COLO668 (cell line): ENCODE results near the gene NIPBL.
"Not testable (repeated sequence)": the region's sequence is repeated elsewhere in the genome, so short reads cannot be mapped to it uniquely, and the experiment has no call there.

Experiments
- DNase-seq: peaks from one replicate; lab custom pipeline; 2025; ENCODE audit not compliant: unreplicated experiment; lab: John Stamatoyannopoulos, UW

The NIPBL gene

DNA sequence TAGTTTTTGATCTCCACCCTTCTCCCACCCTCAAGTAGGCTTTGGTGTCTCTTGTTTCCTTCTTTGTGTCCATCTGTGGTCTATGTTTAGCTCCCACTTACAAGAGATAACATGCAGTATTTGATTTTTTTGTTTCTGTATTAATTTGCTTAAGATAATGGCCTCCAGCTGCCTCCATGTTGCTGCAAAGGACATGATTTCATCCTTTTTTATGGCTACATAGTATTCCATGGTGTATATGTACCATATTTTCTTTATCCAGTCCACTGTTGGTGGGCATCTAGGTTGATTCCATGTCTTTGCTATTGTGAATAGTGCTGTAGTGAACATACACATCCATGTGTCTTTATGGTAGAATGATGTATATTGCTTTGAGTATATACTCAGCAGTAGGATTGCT lies 24.5 kb downstream of the NIPBL start:
- DNase-seq: not testable (repeated sequence)

DNA sequence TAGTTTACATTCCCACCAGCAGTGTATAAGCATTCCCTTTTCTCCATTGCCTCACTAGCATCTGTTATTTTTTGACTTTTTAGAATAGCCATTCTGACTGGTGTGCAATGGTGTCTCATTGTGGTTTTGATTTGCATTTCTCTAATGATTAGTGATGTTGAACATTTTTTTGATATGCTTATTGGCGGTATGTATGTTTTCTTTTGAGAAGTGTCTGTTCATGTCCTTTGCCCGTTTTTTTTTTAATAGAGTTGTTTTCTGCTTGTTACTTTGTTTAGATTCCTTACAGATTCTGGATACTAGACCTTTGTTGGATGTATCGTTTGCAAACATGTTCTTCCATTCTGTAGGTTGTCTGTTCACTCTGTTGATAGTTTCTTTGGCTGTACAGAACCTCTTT lies 25.3 kb downstream of the NIPBL start:
- no peak for DNase-seq

DNA sequence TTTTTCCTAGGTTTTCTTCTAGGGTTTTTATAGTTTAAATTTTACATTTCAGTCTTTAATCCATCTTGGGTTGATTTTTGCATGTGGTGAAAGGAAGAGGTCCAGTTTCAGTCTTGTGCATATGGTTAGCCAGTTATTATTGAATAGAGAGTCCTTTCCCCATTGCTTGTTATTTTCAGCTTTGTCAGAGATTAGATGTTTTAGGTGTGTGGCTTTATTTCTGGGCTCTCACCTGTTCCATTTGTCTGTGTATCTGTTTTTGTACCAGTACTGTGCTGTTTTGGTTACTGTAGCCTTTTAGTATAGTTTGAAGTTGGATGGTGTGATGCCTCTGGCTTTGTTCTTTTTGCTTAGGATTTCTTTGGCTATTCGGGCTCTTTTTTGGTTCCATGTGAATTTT lies 25.8 kb downstream of the NIPBL start:
- DNase-seq: no peak

DNA sequence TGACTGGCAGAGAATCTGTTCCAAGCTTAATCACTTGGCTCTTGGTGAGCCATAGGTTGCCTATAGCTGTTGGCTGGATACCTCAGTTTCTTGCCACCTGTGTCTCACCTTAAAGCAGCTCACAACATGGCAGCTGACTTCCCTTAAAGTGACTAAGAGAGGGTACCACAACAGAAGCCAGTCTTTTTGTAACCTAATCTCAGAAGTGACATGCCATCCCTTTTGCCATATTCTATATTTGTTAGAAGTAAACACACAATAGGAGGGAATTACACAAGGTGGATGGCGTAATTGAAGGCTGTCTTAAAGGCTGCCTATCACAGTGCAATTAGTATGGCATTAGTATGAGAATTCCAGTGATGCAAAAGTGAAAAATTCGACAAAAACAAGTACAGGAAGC lies 28.1 kb downstream of the NIPBL start:
- DNase-seq: no peak

DNA sequence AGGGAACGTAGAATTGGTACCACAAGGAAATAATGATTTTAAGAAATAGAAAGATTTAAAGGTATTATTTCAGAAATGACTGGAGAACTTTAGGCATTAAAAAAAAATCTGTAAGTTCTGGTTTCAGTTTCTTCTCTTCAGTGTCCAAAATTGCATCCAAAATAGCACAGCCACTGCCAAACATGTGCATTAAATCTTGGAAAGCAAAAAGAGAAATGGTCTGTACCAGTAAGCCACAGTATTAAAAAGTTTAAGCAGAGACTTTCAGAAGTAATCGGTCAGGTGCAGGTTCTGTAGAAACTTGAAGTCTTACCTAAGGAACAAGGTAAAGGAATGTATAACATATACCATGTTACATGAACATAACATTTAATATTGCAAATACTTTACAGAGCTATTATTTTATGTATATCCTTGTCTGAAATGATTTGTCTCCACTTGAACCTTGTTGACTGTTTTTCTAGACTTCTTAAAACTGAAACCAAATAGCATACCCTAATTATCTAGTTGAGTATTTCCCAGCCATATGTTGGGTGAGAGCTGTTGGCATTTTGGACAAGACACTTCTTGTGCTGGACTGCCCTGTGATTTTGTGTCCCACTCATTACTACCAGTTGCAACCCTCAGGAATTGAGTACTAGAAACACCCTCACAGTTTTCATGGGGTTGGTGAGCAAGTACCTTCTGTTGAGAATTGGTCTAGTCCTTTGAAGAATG lies 32.1 kb downstream of the NIPBL start:
- no peak for DNase-seq

DNA sequence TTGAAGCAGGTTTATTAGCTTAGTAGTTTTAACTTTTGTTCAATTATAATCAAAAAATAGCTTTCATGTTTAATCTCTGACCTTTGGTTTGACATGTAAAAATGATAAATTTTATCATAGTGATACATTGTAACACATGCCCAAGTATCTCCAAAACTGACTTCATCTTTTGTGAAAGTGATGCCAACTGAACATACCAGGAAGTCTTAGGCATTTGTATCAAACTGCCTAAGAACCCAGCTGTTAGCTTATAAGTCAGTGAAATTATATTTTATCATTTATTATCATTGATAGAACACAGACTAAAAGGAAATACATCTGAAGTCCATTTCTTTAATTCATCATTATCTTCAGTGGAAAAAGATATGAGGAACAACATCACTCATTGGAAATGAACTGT lies 39.1 kb downstream of the NIPBL start:
- DNase-seq: no peak

DNA sequence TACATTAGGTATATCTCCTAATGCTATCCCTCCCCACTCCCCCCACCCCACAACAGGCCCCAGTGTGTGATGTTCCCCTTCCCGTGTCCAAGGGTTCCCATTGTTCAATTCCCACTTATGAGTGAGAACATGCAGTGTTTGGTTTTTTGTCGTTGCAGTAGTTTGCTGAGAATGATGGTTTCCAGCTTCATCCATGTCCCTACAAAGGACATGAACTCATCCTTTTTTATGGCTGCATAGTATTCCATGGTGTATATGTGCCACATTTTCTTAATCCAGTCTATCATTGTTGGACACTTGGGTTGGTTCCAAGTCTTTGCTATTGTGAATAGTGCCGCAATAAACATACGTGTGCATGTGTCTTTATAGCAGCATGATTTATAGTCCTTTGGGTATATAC lies 40.0 kb downstream of the NIPBL start:
- not testable (repeated sequence) for DNase-seq

DNA sequence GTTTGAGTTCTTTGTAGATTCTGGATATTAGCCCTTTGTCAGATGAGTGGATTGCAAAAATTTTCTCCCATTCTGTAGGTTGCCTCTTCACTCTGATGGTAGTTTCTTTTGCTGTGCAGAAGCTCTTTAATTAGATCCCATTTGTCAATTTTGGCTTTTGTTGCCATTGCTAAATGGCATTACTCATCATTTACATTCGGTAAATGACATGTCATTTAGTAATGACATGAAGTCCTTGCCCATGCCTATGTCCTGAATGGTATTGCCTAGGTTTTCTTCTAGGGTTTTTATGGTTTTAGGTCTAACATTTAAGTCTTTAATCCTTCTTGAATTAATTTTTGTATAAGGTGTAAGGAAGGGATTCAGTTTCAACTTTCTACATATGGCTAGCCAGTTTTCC lies 40.8 kb downstream of the NIPBL start:
- DNase-seq: not testable (repeated sequence)

DNA sequence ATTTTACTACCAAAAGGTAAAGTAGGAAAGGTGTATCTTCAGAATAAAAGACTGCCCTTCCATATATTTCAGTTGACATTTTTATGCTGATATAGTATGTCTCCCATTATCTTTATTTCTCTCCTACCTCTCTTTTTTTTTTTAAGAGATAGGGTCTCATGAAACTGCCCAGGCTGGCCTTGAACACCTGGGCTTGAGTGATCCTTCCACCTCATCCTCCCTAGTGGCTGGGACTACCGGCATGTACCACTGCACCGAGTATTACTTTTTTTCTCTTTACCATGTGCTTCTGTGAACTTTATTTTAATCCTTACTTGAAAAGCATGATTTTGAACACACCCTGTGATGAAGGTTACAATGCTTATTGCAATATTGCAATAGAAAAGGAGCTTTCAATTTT lies 42.7 kb downstream of the NIPBL start:
- no peak for DNase-seq

DNA sequence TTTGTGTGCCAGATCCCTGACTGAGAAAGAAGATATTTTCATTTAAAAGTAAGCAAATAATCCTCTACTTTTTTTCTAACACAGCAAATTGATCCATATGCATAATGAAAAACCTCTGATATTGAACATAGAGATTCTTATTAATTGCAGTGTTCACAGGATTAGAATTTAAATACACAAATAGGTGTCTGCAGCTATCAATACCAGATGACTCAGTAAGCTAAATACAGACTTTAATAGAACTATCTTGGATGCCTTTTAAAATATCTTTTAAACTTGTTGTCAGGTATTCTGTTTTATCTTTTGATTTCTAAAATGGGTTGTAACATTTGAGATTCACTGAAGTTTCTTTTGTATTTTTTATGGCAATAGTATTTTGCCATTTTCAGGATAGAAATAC lies 43.1 kb downstream of the NIPBL start:
- DNase-seq: no peak

DNA sequence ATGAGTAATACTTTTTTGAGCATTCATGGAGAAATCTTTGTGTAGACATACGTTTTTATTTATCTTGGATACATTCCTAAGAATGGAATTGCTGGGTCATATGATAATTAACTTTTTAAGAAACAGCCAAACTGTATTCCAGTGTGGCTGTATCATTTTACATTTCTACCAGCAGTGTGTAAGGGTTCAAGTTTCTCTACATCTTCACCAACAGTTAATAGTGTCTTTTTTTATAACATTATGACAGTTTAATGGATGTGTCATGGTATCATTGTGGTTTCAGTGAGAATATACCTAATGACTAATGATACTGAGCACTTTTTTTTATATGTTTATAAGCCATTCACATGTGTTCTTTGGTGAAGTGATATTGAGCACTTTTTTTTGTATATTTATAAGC lies 52.4 kb downstream of the NIPBL start:
- no peak for DNase-seq

DNA sequence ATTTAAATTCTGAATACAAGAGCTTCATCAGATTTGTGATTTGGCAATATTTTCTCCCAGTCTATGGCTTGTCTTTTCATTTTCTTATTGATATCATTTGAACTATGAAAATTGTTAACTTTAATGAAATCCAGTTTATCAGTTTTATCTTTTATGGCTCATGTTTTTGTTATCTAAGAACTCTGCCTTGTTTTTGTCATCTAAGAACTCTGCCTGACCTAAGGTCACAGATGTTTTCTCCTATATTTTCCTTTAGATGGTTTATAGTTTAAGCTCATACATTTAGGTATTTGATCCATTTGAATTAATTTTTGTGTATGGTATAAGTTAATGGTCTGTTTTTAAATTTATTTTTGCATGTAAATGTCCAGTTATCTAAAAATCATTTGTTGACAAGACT lies 52.9 kb downstream of the NIPBL start:
- no peak for DNase-seq

DNA sequence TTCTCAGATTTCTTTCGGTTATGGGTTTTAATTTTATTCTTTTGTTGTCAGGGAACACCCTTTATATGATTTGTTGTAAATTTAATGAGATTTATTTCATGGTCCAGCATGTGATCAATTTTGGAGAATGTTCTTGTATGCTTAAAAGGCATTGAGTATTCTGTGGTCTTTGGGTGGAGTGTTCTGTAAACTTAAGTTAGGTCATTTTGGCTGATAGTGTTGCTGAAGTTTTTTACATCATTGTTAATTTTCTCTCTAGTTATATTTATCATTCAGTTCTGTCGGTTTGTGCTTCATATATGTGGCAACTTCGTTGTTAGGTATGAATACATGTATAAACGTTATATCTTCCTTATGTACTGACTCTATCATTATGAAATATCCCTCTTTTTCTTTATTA lies 55.5 kb downstream of the NIPBL start:
- no peak for DNase-seq

DNA sequence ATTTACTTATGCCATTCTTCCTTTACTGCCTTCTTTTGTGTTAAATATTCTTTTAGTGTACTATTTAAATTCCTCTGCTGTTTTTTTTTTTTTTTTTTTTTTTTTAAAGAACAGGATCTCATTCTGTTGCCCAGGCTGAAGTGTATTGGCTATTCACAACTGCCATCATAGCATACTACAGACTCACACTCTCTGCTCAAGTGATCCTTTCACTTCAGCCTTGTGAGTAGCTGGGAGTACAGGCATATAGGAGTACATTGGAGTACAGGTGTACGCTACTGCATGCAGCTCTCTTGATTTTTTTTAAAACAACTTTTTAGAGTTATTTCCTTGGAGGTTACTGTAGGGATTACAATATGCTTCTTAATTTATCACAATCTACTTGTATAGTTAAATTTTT lies 56.1 kb downstream of the NIPBL start:
- no peak for DNase-seq

DNA sequence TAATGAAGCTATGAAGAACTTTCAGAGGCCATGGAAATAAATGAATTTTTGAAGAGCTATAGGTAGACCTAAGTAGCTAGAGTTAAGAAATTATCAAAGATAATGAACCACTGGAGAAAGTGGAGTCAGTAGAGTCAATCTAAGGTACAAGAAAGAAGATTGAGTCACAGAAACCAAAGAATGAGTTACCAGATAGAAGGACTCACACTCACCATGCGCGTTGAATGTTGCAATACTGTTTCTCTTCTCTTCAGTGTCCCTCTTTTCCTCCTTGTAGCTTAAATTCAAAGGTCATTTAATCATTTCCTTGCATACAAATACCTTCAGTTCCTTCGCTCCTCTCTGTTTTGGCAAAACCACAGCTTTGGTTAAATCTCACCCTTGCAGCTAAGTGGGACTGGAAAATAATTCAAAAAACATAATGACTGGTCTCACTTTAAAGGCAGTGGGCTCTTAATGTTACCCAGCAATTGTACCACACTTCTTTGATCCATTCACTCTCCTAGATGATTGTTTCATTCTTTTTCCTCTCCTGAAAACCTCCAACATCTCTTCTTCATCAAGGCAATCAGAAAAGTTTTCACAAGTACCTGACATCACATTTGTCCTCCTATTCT lies 58.3 kb downstream of the NIPBL start:
- DNase-seq: no peak

DNA sequence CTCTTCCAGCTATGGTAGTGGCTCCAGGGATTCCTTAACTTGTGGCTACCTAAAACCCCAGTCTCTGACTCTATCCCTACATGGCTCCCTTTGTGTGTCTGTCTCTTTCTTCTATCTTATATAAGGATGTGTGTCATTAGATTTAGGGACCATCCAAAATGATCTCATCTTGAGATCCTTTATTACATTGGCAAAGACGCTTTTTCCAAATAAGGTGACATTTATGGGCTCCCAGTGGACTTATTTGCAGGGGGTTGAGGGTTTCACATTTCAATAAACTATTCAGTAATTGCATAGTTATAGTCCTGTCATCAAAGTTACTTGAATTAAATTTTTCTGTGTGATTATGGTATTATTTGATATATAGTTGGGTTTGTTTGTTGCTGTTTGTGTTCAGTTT lies 59.2 kb downstream of the NIPBL start:
- DNase-seq: no peak

DNA sequence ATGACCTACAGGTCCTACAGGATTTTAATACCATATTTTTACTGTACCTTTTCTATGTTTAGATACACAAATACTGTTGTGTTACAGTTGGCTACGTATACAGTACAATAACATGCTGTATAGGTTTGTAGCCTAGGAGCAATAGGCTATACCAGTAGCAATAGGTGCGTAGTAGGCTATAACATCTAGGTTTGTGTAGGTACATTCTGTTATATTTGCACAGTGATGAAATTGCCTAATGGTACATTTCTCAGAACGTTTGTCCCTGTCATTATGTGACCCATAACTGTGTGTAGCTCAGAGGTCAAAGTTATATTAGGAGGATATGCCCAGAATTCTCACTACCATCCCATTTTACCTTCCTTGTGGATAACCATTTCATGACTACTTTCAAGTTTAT lies 59.7 kb downstream of the NIPBL start:
- no peak for DNase-seq

DNA sequence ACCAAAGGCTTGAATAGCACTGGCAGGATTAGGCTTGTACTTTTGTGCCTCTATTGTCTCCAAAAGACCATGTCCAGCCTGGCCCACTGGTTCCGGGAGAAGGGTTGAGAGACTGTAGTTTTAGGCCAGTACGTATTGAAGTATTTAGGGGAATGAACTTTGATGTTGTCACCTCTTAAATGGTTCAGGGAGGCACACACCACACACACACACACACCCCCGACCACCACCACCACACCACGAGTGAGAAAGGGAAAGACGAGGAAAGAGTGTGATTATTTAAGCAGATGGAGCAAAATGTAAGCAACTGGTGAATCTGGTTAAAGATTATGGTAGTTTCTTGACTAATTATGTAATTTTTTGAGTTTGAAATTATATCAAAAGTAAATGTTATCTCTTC lies 61.6 kb downstream of the NIPBL start:
- DNase-seq: no peak

DNA sequence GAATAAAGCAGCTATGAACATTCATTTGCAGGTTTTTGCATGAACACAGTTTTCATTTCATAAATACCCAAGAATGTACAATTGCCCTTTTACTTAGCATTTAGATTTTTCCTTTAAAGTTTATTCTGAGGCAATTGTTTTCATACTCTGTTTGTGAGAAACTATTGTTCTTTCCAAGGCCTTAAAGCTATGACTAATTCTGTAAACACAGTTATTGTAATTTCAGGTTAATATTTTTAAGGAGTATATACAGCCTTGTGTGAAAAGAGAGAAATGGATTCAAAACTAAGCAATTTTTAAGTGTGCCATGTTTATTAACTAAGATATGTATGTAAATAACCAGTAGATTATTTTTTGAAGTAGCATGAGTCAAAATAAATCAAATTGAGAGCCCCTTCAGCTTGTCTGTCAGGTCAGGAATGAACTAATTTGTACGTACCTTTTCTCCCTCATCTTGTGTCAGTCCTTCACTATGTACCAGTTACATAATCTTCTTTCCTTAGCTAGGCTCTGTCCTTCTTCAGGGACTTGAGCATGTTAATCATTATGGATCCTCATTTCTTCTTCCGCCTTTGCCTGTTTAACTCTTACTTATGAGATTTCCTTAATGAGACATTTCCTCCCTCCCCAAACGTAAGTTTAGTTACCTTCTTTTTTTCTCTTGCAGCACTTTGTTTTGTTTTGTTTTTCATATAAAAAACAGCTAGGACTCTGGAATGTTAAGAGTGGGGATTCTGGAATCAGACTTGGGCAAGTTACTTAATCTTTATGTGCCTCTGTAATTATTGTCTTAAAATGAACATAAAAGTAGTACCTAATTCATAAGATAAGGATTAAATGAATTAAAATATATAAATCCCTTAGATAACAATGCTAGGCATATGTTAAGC lies 63.6 kb downstream of the NIPBL start:
- no peak for DNase-seq

DNA sequence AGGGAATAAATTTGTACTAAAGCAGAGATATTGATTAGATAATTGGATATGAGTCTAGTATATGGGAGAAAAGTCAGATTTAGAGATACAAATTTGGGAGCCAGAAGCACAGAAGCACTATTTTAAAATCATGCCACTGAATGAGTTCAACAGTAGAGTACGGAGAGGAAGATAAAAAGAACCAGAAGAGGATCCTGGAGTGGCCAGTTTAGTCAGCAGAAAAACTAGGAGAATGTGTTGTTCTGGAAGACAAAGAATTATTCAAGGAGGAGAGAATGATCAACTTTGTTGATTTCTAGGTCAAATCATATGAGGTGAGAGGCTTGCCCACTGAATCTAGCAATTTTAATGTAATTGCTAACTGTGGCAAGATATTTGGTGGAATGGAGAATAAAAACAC lies 67.0 kb downstream of the NIPBL start:
- no peak for DNase-seq

DNA sequence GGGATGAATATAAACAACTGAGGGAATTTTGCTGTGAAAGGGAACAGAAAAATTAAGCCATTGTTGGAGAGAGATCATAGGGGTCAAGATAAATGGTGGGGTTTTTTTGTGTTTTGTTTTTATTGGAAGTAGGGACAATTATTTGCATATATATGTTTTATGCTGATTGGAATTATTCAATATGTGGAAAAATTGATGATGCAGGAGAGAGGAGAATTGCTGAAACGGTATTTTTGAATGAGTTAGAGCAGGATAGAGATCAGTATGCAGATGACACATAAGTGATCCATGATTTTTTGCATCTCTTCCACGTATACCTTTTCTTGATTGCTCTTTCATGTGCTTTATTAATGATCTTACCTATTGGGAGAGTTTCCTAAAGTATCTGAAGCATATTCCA lies 67.5 kb downstream of the NIPBL start:
- DNase-seq: no peak

DNA sequence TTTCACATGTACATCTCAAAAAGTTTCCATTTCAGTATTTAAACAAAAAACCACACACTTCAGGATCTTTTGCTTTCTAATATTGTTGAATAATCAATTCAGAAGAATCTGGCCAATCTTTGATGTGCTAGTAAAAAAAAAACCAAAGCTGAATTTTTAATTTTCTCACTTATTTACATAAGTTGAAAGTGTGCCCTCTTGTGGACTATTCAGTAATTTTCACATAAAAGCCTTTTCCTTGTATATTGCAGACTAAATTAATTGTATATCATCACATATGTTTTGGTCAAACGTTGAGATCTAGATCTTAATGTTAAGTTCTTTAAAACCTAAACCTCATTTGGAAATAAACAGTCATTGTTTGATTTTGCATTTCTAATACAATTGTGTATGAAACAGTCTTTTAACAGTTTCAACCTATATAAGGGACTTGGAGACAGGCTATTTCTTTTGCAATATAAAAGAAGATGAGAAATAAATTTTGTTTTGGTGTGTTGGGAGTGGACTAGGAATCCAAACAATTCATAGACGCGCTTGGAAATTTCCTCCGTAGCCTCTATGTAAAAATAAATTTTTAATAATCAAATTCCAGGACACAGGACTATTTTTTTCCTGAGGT lies 68.1 kb downstream of the NIPBL start:
- DNase-seq: no peak
